Mononuclear cell (primary cell): ENCODE results near the gene MED13L. TPM values are rescaled to one million over a fixed set of nuclear protein-coding genes. Genes with fewer than 3 reads are reported as not detected.
"Not testable (repeated sequence)": the region's sequence is repeated elsewhere in the genome, so short reads cannot be mapped to it uniquely, and the experiment has no call there.

ENCODE experiments used
- H3K27me3 ChIP-seq: 2 replicates; pipeline ENCODE4 v1.6.0; 2011; ENCODE audit warnings: low read length, control low read depth; ENCODE audit not compliant: insufficient read depth
- H3K4me1 ChIP-seq: 2 replicates; pipeline ENCODE4 v1.5.1; 2011; ENCODE audit warnings: mild to moderate bottlenecking, low read length, control low read depth; ENCODE audit not compliant: insufficient read depth
- H3K4me3 ChIP-seq: 2 replicates; pipeline ENCODE4 v1.5.1; 2011; ENCODE audit warnings: mild to moderate bottlenecking, low read length, moderate library complexity
- H3K9me3 ChIP-seq: 2 replicates; pipeline ENCODE4 v1.5.1; 2011; ENCODE audit warnings: low read depth, mild to moderate bottlenecking, control low read depth, low read length
- total RNA-seq: library from RNA; depleted of rRNA; stranded (reverse); fragments of >200 nt; gene quantifications from one replicate; pipeline ENCODE4 v1.2.3, GENCODE V29; 2012

Gene MED13L
- total RNA-seq, 1 donor = 382 TPM

GRCh38 chr12:116257215-116257614 is 20.3 kb downstream of the MED13L start:
- Histone ChIP-seq H3K4me1 (peaks cover 39% of the 10 kb centered on the region), H3K27me3 (no peaks in the 10 kb centered on the region), H3K4me3 (no peak overlapping the region), H3K9me3 (no peaks in the 10 kb centered on the region)

- Histone ChIP-seq H3K27me3 (no peaks in the 10 kb centered on the region), H3K4me1 (peaks cover 33% of the 10 kb centered on the region), H3K4me3 (no peak overlapping the region), H3K9me3 (peaks cover 5% of the 10 kb centered on the region)
Measured at GRCh38 chr12:116249938-116250337, 27.6 kb downstream of the MED13L start.

- peaks cover 5% of the 10 kb centered on the region for H3K9me3 ChIP-seq
- H3K4me1 ChIP-seq = peaks cover 36% of the 10 kb centered on the region
- no peak overlapping the region for H3K4me3 ChIP-seq
- H3K27me3 ChIP-seq = no peaks in the 10 kb centered on the region
Measured at GRCh38 chr12:116248930-116249329, 28.6 kb downstream of the MED13L start.

GRCh38 chr12:116248433-116248832 is 29.1 kb downstream of the MED13L start:
- peaks cover 37% of the 10 kb centered on the region for H3K4me1 ChIP-seq
- no peak overlapping the region for H3K4me3 ChIP-seq
- H3K9me3 ChIP-seq = peaks cover 5% of the 10 kb centered on the region
- no peaks in the 10 kb centered on the region for H3K27me3 ChIP-seq

GRCh38 chr12:116247377-116247776 is 30.1 kb downstream of the MED13L start:
- no peaks in the 10 kb centered on the region for H3K27me3 ChIP-seq
- no peak overlapping the region for H3K4me3 ChIP-seq
- H3K9me3 ChIP-seq = peaks cover 5% of the 10 kb centered on the region
- peaks cover 41% of the 10 kb centered on the region for H3K4me1 ChIP-seq

GRCh38 chr12:116246490-116247179 is 30.9 kb downstream of the MED13L start:
- Histone ChIP-seq H3K4me1 (peaks cover 41% of the 10 kb centered on the region), H3K27me3 (no peaks in the 10 kb centered on the region), H3K4me3 (no peak overlapping the region), H3K9me3 (peaks cover 5% of the 10 kb centered on the region)

- peaks cover 41% of the 10 kb centered on the region for H3K4me1 ChIP-seq
- H3K27me3 ChIP-seq = no peaks in the 10 kb centered on the region
- H3K4me3 ChIP-seq = no peak overlapping the region
- H3K9me3 ChIP-seq = peaks cover 5% of the 10 kb centered on the region
Measured at GRCh38 chr12:116245189-116245588, 32.3 kb downstream of the MED13L start.

GRCh38 chr12:116244474-116245090 is 32.9 kb downstream of the MED13L start:
- Histone ChIP-seq H3K27me3 (no peaks in the 10 kb centered on the region), H3K4me1 (peaks cover 41% of the 10 kb centered on the region), H3K4me3 (no peak overlapping the region), H3K9me3 (peaks cover under 1% of the 10 kb centered on the region)

- Histone ChIP-seq H3K4me3 (no peak overlapping the region), H3K4me1 (peaks cover 37% of the 10 kb centered on the region), H3K27me3 (no peaks in the 10 kb centered on the region), H3K9me3 (no peaks in the 10 kb centered on the region)
Measured at GRCh38 chr12:116244001-116244400, 33.5 kb downstream of the MED13L start.

- no peaks in the 10 kb centered on the region for H3K9me3 ChIP-seq
- no peak overlapping the region for H3K4me3 ChIP-seq
- H3K4me1 ChIP-seq = peaks cover 34% of the 10 kb centered on the region
- H3K27me3 ChIP-seq = no peaks in the 10 kb centered on the region
Measured at GRCh38 chr12:116242740-116243139, 34.8 kb downstream of the MED13L start.

GRCh38 chr12:116241157-116241759 is 36.2 kb downstream of the MED13L start:
- Histone ChIP-seq H3K27me3 (no peaks in the 10 kb centered on the region), H3K4me3 (no peak overlapping the region), H3K9me3 (no peaks in the 10 kb centered on the region), H3K4me1 (peaks cover 28% of the 10 kb centered on the region)

GRCh38 chr12:116238570-116239119 is 38.8 kb downstream of the MED13L start:
- H3K4me3 ChIP-seq, H3K9me3 ChIP-seq, H3K4me1 ChIP-seq, H3K27me3 ChIP-seq: not testable (repeated sequence)

- H3K4me3 ChIP-seq = no peak overlapping the region
- no peaks in the 10 kb centered on the region for H3K9me3 ChIP-seq
- no peaks in the 10 kb centered on the region for H3K27me3 ChIP-seq
- peaks cover 2% of the 10 kb centered on the region for H3K4me1 ChIP-seq
Measured at GRCh38 chr12:116238149-116238548, 39.3 kb downstream of the MED13L start.

- Histone ChIP-seq H3K4me3 (no peak overlapping the region), H3K9me3 (no peaks in the 10 kb centered on the region), H3K27me3 (no peaks in the 10 kb centered on the region), H3K4me1 (no peaks in the 10 kb centered on the region)
Measured at GRCh38 chr12:116236976-116237375, 40.5 kb downstream of the MED13L start.

- no peaks in the 10 kb centered on the region for H3K9me3 ChIP-seq
- H3K4me1 ChIP-seq = no peaks in the 10 kb centered on the region
- no peak overlapping the region for H3K4me3 ChIP-seq
- no peaks in the 10 kb centered on the region for H3K27me3 ChIP-seq
Measured at GRCh38 chr12:116236148-116236731, 41.3 kb downstream of the MED13L start.
